MM.1S (cell line): Measurements from ENCODE around the gene KCNJ5.

Experiments used
- DNase-seq: peaks from one replicate; pipeline ENCODE4 v3.0.0-alpha.2; 2015
- H2AFZ ChIP-seq: fragments of 300-600 bp; sonication (generic); 2 replicates; pipeline ENCODE4 v1.6.0; 2016; ENCODE audit warnings: antibody characterized with exemption, low read length
- H3F3A ChIP-seq: fragments of 300-600 bp; sonication (generic); 2 replicates; pipeline ENCODE4 v1.6.1; 2016; ENCODE audit warnings: mild to moderate bottlenecking, antibody characterized with exemption, low read length, moderate library complexity, mixed read lengths; ENCODE audit not compliant: insufficient read depth
- H3K27ac ChIP-seq: fragments of 300-600 bp; sonication (generic); 2 replicates; pipeline ENCODE4 v1.5.1; 2016; ENCODE audit warnings: mild to moderate bottlenecking, low read length
- H3K27me3 ChIP-seq: fragments of 300-600 bp; sonication (generic); replicated peaks from 2 replicates; pipeline ENCODE4 v1.6.0; 2016; ENCODE audit warnings: low read length; ENCODE audit not compliant: insufficient read depth
- H3K36me3 ChIP-seq: fragments of 300-600 bp; sonication (generic); replicated peaks from 2 replicates; pipeline ENCODE4 v1.6.1; 2016; ENCODE audit warnings: mild to moderate bottlenecking, low read length, mixed read lengths; ENCODE audit not compliant: insufficient read depth
- H3K4me1 ChIP-seq: fragments of 300-600 bp; sonication (generic); 2 replicates; pipeline ENCODE4 v1.6.1; 2016; ENCODE audit warnings: low read length, mixed read lengths
- H3K4me2 ChIP-seq: fragments of 300-600 bp; sonication (generic); 2 replicates; pipeline ENCODE4 v1.6.0; 2016; ENCODE audit warnings: low read depth, low read length
- H3K4me3 ChIP-seq: fragments of 300-600 bp; sonication (generic); 2 replicates; pipeline ENCODE4 v1.5.1; 2016; ENCODE audit warnings: low read length, mixed read lengths
- H3K79me2 ChIP-seq: fragments of 300-600 bp; sonication (generic); 2 replicates; pipeline ENCODE4 v1.6.1; 2016; ENCODE audit warnings: mixed run types, low read length, mixed read lengths
- H3K9ac ChIP-seq: fragments of 300-600 bp; sonication (generic); 2 replicates; pipeline ENCODE4 v1.6.1; 2016; ENCODE audit warnings: low read length, mixed read lengths
- H3K9me2 ChIP-seq: fragments of 300-600 bp; sonication (generic); replicated peaks from 2 replicates; pipeline ENCODE4 v1.6.1; 2016; ENCODE audit warnings: mild to moderate bottlenecking, low read length, mixed read lengths; ENCODE audit not compliant: insufficient read depth
- H3K9me3 ChIP-seq: fragments of 300-600 bp; sonication (generic); replicated peaks from 2 replicates; pipeline ENCODE4 v1.6.1; 2016; ENCODE audit warnings: mild to moderate bottlenecking, low read length, mixed read lengths; ENCODE audit not compliant: insufficient read depth
- H4K20me1 ChIP-seq: fragments of 300-600 bp; sonication (generic); 2 replicates; pipeline ENCODE4 v1.6.1; 2016; ENCODE audit warnings: mild to moderate bottlenecking, low read length, moderate library complexity, mixed read lengths; ENCODE audit not compliant: insufficient read depth
- CTCF ChIP-seq: fragments of 300-600 bp; sonication (generic); IDR thresholded peaks from 2 replicates; pipeline ENCODE4 v1.5.1; 2016; ENCODE audit warnings: antibody characterized with exemption, low read length, mixed read lengths
- EZH2 ChIP-seq: fragments of 300-600 bp; sonication (generic); optimal IDR thresholded peaks from 2 replicates; pipeline ENCODE3; 2017; ENCODE audit warnings: low read depth, mild to moderate bottlenecking, antibody characterized with exemption, low read length, mixed read lengths
- EZH2phosphoT487 ChIP-seq: fragments of 300-600 bp; sonication (generic); IDR thresholded peaks from 2 replicates; pipeline ENCODE4 v1.6.1; 2018; ENCODE audit warnings: antibody characterized with exemption, low read length

The KCNJ5 gene

DNA sequence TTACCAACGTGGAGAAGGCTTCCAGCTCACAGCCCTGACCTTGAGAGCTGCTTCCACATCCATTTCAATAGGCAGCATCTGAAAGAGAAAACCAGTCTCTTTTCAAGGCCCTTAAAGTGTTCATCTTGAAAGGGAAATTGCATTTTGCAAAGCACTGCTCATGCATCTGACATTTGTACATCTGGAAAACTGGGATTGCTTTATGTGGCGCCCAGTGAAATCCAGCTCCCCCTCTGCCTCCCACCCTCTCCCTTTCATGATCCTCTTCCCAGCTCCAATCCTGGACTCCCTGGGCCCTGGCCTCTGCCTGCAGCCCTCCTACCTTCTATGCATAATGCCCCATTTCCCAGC, 34.1 kb downstream of the KCNJ5 start:
- Histone ChIP-seq H3K27ac (no peak overlapping the region), H4K20me1 (no peaks in the 10 kb centered on the region), H3K36me3 (no peaks in the 10 kb centered on the region), H3K9me2 (no peaks in the 10 kb centered on the region), H3K4me1 (peaks cover 19% of the 10 kb centered on the region), H3K9ac (no peak overlapping the region), H3K27me3 (no peaks in the 10 kb centered on the region), H3F3A (peaks cover 4% of the 10 kb centered on the region), H3K4me3 (no peak overlapping the region), H3K9me3 (no peaks in the 10 kb centered on the region), H2AFZ (no peak overlapping the region), H3K4me2 (no peak overlapping the region), H3K79me2 (no peaks in the 10 kb centered on the region)
- DNase-seq, result no peak
- no peak for TF ChIP-seq CTCF

DNA sequence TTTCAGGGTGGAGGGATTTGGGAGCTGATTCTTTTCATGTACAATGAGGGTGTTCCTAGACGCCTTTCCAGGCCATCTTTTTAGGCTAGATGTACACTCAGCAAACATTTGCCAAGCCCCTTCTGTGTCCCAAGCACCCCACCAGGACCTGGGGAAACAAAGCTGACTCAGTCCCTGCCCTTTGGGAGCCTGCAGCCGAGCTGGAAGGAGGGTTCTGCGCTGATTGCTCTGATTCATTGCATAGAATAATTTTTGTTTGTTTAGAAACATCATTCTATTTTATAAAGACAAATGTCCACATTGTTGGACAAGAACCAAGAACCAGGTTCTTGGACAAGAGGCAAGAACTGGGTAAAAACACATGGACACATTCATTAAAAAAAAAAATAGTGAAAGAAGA, 34.8 kb downstream of the KCNJ5 start:
- no peak overlapping the region for H3K4me3 ChIP-seq
- H3K27me3 ChIP-seq, result no peaks in the 10 kb centered on the region
- H4K20me1 ChIP-seq, result no peaks in the 10 kb centered on the region

GRCh38 chr11:128926437-128927107, 35.4 kb downstream of the KCNJ5 start:
- Histone ChIP-seq H3K9me2 (no peaks in the 10 kb centered on the region), H3K4me2 (no peak overlapping the region), H3K4me3 (no peak overlapping the region), H3K27me3 (no peaks in the 10 kb centered on the region), H3K36me3 (no peaks in the 10 kb centered on the region), H4K20me1 (no peaks in the 10 kb centered on the region), H3K9me3 (no peaks in the 10 kb centered on the region), H3K9ac (no peak overlapping the region), H3K27ac (no peak overlapping the region), H3K4me1 (peaks cover 19% of the 10 kb centered on the region), H3F3A (peaks cover 4% of the 10 kb centered on the region), H2AFZ (no peak overlapping the region), H3K79me2 (no peaks in the 10 kb centered on the region)
- TF ChIP-seq EZH2 (no peak), CTCF (no peak), EZH2phosphoT487 (no peak)
- DNase-seq, result no peak

More for the DNA sequence above, 34.8 kb downstream of the KCNJ5 start:
- no peaks in the 10 kb centered on the region for H3K79me2 ChIP-seq
- no peak overlapping the region for H3K27ac ChIP-seq
- H3K4me1 ChIP-seq, result peaks cover 19% of the 10 kb centered on the region
- no peaks in the 10 kb centered on the region for H3K36me3 ChIP-seq
- H3K4me2 ChIP-seq, result no peak overlapping the region
- TF ChIP-seq EZH2phosphoT487 (no peak), EZH2 (no peak), CTCF (no peak)
- H3F3A ChIP-seq, result peaks cover 4% of the 10 kb centered on the region
- no peak overlapping the region for H2AFZ ChIP-seq
- no peak overlapping the region for H3K9ac ChIP-seq
- DNase-seq, result no peak
- H3K9me3 ChIP-seq, result no peaks in the 10 kb centered on the region
- no peaks in the 10 kb centered on the region for H3K9me2 ChIP-seq
